Adipose tissue (tissue), 3 donors: Measurements from ENCODE around the gene UNC5A. TPM values are rescaled to one million over a fixed set of nuclear protein-coding genes. Genes with fewer than 3 reads are reported as not detected.

Source experiments
- H3K27ac ChIP-seq: one replicate; pipeline ENCODE4 v1.5.1; 2013; ENCODE audit warnings: low read depth, low read length
- WGBS, 3 donors: extraction: QIAGEN DNeasy Blood & Tissue Kit; methylation state at CpG; one replicate each; pipeline ENCODE4 v1.1.7; 2013; 5-methylcytosine and 5-hydroxymethylcytosine counted together
- polyA plus RNA-seq, 3 donors: library from polyadenylated mRNA; stranded (reverse); fragments of 200-250 nt; gene quantifications; one replicate each; pipeline ENCODE4 v1.2.3, GENCODE V29; 2013
- donor health status: healthy with polysubstance abuse.
- donor health status: Bipolar disorder and iron deficiency.
- donor health status: healthy.

UNC5A gene
- under 1 TPM; 0.11 to 0.51 (median 0.24) TPM for polyA plus RNA-seq

GRCh38 chr5:176810081-176810597, at the start of gene UNC5A:
TSS of gene UNC5A (plus strand) at chr5:176810559. CDS start at chr5:176810751, 192 bp downstream.
- H3K27ac ChIP-seq: no peak within 1 kb of the TSS
- 1% methylated on average over 24 to 65 of the region's 65 CpGs for WGBS, 3 donors

- no peak overlapping the region for H3K27ac ChIP-seq
- 71 to 91% (median 91%) methylated on average over 2 of the region's 2 CpGs for WGBS, 3 donors
Observed at GRCh38 chr5:176761755-176762154, 48.6 kb upstream of the UNC5A start.

GRCh38 chr5:176762489-176762888, 47.9 kb upstream of the UNC5A start:
- H3K27ac ChIP-seq: no peak overlapping the region
- 53 to 57% (median 53%) methylated on average over 9 of the region's 9 CpGs for WGBS, 3 donors

- H3K27ac ChIP-seq: no peak overlapping the region
- WGBS, 3 donors: 92 to 97% (median 96%) methylated on average over 1 of the region's 1 CpG
Observed at GRCh38 chr5:176765687-176766086, 44.7 kb upstream of the UNC5A start.

DNA sequence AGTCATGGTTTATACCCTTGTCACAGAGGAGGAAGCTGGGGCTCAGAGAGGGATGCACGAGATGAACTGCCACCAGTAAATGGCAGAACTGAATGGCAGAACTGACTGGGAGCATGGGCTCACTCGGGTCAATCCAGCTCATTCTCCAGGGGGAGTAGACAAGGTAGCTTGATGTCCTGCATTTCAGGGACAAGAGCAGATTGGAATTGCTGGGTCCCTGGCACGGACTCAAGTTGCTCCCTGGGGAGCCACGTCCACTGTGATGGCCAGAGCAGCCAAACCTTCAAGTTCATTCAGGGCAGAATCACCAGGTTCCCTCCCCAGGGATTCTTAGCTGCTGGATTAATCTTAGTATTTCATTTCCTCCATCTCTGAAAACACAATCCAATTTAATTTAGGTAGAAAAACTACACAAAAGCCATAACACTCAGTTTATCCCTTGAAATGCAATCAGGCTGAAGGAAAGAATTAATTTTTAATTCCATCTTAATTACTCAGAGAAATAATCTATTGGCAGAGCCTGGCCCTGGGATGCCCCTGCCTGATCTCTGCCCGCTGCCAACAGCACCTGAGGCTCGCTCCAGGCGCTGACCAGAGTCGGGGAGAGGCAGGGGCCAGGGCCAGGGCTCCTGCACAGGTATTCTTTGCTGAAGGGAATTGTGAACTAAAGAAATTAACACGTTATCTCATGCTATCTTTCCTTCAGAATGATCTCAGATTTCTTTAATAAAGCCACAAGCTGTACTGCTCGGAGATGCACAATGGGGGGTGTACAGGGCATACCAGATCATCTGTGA, 42.0 kb upstream of the UNC5A start:
- WGBS, 3 donors: 63 to 73% (median 70%) methylated on average over 10 of the region's 10 CpGs

DNA sequence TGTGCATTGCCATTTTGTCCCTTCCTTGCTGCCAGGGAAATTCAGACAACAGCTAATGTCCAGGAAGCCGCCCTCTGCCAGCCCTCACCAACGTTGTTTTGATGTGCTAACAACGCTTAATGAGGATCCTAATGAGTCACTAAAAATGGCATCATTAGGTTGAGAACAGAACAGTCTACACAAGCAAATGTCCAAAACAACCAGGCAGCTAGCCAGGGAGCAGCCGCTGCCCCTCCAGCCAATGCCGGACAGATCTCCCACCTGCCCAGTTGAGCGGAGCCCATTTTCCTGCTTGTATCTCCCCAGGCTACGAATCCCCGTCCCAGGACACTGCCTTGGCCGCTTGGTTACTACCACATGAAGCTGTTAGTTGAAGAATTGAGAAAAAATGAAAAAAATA, 40.4 kb upstream of the UNC5A start:
- 75 to 83% (median 82%) methylated on average over 9 of the region's 9 CpGs for WGBS, 3 donors
- no peak overlapping the region for H3K27ac ChIP-seq

More for the DNA sequence above, 42.0 kb upstream of the UNC5A start:
- no peak overlapping the region for H3K27ac ChIP-seq

DNA sequence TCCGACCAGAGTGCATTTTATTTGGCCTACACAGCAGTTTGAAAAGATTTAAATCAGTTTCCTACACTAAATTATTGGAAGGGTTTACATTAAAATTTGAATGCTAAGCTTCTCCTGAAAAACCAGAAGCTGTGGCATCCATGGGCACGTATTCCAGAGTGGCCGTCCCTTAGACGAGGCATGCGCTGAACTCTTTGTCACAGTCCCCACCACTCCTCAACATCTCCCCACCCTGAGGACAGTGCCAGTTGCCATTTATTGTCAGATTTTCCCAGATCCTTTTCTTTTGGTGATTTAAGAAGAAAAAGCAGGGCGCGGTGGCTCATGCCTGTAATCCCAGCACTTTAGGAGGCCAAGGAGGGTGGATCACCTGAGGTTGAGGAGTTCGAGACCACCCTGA, 39.9 kb upstream of the UNC5A start:
- WGBS, 3 donors: 88 to 96% (median 95%) methylated on average over 8 of the region's 8 CpGs
- no peak overlapping the region for H3K27ac ChIP-seq

GRCh38 chr5:176771102-176771845, 39.1 kb upstream of the UNC5A start:
- no peak overlapping the region for H3K27ac ChIP-seq
- 78 to 89% (median 88%) methylated on average over 8 of the region's 8 CpGs for WGBS, 3 donors

DNA sequence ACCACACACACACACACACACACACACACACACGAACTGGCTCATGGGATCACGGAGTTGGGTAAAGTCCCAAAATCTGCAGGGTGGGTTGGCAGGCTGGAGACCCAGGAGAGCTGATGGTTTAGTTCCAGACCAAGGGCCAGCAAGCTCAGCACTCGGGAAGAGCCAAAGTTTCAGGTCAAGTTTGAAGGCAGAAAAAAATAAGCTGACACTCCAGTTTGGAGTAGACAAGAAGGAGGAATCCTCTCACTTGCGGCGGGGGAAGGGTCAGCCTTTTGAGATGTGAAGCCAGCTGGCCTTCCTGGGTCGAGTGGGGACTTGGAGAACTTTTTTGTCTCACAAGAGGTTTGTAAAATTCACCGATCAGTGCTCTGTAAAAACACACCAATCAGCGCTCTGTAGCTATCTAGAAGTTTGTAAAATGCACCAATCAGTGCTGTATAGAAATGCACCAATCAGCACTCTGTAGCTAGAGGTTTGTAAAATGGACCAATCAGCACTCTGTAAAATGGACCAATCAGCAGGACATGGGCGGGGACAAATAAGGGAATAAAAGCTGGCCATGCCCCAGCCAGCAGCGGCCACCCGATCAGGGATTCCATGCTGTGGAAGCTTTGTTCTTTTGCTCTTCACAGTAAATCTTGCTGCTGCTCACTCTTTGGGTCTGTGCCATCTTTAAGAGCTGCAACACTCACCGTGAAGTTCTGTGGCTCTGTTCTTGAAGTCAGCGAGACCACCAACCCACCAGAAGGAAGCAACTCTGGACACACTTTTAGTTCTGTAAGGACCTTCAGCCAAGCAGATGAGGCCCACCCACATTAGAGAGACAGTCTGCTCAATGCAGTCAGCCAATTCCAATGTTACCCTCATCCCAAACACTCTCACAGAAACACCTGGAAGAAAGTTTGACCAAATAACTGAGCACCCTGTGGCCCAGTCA, 37.8 kb upstream of the UNC5A start:
- H3K27ac ChIP-seq: no peak overlapping the region
- 75 to 78% (median 77%) methylated on average over 13 of the region's 13 CpGs for WGBS, 3 donors

GRCh38 chr5:176773408-176774035, 36.8 kb upstream of the UNC5A start:
- H3K27ac ChIP-seq: no peak overlapping the region
- WGBS, 3 donors: 80 to 89% (median 84%) methylated on average over 16 of the region's 16 CpGs

- 25 to 28% (median 27%) methylated on average over 24 of the region's 24 CpGs for WGBS, 3 donors
- no peak overlapping the region for H3K27ac ChIP-seq
Observed at GRCh38 chr5:176774216-176775171, 35.9 kb upstream of the UNC5A start.

GRCh38 chr5:176775409-176775808, 35.0 kb upstream of the UNC5A start:
- WGBS, 3 donors: 54 to 58% (median 58%) methylated on average over 7 of the region's 7 CpGs
- no peak overlapping the region for H3K27ac ChIP-seq

GRCh38 chr5:176776141-176776865, 34.1 kb upstream of the UNC5A start:
- WGBS, 3 donors: 66 to 70% (median 68%) methylated on average over 20 to 21 of the region's 21 CpGs
- H3K27ac ChIP-seq: no peak overlapping the region

- H3K27ac ChIP-seq: no peak overlapping the region
- 66 to 83% (median 81%) methylated on average over 8 of the region's 8 CpGs for WGBS, 3 donors
Observed at GRCh38 chr5:176776916-176777315, 33.4 kb upstream of the UNC5A start.

DNA sequence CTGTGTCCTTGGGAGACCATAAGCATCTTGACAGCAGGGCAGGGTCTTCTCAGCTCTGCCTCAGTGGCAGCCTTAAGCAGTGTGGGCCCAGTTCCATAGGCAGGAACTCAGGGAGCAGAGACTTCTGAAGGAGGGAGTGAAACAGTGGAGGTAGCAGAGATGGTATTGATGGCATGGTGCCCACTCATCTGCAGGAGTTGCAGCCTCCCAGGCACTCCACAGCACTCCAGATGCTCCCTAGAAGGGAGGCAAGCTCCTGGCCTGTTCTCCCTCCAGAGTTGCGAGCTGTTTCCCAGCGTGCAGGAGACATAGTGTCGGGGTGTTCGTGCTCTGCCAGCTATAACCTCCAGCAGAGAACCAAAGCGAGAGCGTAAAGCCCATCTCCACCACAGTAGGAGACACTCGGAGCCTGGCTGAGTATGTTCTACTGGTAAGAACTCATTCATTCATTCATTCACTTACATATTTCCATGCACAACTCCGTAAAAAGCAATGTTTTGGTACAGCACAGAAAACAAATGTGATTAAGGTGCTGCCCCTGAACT, 31.4 kb upstream of the UNC5A start:
- H3K27ac ChIP-seq: no peak overlapping the region
- 83 to 92% (median 91%) methylated on average over 8 of the region's 8 CpGs for WGBS, 3 donors

GRCh38 chr5:176779537-176779936, 30.8 kb upstream of the UNC5A start:
- no peak overlapping the region for H3K27ac ChIP-seq
- WGBS, 3 donors: 82 to 90% (median 90%) methylated on average over 9 of the region's 9 CpGs
